Measurements from ENCODE around the gene CEMIP2.

The CEMIP2 gene

DNA sequence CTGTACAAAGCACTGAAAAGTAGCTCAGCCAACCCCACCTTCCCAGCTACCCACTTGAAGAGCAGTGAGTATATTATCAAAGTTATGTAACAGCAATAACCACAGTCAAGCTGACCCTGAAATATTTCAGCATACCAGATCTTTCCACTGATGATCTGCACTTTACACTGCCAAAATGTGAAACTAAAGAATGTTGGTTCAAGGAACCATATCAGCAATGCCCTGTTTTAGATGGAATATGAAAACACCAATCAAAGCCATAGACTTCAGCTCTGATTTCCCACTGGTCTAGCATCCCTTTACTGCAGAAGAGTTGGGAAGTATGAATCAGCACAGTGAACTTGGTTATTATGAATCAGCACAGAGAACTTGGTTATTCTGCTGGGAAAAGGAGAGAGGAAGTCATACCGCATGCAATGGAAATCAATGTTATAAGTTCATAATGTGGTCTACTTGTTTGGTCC is 20.0 kb downstream of the CEMIP2 start:
- TF ChIP-seq, protein P1, sequence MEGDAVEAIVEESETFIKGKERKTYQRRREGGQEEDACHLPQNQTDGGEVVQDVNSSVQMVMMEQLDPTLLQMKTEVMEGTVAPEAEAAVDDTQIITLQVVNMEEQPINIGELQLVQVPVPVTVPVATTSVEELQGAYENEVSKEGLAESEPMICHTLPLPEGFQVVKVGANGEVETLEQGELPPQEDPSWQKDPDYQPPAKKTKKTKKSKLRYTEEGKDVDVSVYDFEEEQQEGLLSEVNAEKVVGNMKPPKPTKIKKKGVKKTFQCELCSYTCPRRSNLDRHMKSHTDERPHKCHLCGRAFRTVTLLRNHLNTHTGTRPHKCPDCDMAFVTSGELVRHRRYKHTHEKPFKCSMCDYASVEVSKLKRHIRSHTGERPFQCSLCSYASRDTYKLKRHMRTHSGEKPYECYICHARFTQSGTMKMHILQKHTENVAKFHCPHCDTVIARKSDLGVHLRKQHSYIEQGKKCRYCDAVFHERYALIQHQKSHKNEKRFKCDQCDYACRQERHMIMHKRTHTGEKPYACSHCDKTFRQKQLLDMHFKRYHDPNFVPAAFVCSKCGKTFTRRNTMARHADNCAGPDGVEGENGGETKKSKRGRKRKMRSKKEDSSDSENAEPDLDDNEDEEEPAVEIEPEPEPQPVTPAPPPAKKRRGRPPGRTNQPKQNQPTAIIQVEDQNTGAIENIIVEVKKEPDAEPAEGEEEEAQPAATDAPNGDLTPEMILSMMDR (IDR thresholded peaks at IDR 0.05; ENCODE audit: borderline replicate concordance, insufficient read depth, low read depth, low read length), result no peak
- H3K4me3 ChIP-seq (ENCODE audit: low read depth, low read length), result no peak overlapping the region

DNA sequence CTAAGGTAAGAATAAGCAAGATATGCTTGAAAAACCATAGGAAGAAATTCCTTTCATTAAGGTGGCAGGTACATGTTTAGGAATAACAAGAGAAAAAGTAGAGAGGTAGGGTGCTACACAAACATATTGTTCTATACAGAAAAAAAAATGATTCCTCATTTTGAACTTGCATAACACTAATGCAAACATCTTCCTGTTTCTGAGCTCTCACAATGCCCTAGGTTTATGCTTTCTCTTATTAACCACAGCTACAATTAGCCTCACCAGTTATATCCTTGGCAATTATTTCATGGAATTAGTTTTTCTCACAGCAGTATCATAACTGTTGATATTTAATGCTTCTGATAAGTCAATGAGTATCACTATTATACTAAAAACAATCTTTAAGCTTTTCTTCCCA is 20.7 kb downstream of the CEMIP2 start:
- TF ChIP-seq, protein P1 (IDR thresholded peaks at IDR 0.05; ENCODE audit: borderline replicate concordance, insufficient read depth, low read depth, low read length), result no peak
- no peak overlapping the region for H3K4me3 ChIP-seq (ENCODE audit: low read depth, low read length)

DNA sequence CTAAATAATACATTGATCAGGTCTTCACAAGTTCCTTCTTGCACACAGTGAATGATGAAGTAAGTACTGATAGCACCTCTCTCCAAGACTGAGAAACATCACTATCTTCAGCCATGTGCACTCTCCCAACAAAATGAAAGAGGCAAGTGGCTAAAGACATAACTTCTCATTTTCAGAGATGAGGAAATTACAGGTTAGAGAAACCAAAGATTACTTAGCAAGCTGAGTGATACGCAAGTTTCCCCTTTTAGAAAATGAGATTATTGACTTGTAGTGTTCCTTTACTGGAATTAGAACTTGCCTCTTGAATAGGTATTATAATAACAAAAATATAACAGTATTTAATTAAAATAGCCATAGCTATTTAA is 21.6 kb downstream of the CEMIP2 start:
- no peak overlapping the region for H3K4me3 ChIP-seq (ENCODE audit: low read depth, low read length)
- TF ChIP-seq, protein P1 (IDR thresholded peaks at IDR 0.05; ENCODE audit: borderline replicate concordance, insufficient read depth, low read depth, low read length), result no peak

DNA sequence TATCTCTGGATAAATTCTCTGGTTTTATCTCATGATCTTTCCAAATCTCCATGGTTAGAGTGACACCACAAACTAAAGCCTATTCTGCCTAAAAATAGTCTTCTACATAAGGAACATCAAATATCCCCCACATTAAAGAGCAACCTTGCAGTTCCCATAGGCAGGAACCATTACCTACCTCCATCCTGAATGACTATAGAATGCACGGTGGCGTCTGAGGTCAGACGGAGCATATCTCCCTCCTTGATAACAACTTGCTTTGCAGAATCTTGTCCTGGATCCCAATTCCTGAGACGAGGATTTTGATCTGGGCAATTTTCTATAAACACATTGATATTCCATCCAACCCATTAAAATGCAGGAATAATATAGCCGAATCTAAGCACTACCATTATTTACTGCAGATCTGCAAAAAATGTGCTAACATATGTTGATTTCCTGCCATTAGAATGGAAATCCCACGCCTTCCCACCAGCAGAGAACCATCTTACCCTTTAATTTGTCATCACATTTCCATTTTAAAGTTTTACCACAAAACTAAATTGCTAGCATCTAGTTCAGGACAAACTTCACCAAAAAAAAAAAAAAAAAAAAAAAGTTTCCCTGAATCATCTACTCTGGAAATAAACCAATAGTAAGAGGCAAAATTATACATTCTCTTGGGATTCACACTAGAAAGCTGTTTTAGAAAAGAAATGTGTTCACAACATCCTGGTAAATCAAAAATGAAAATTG is 22.1 kb downstream of the CEMIP2 start:
- TF ChIP-seq, protein P1 (IDR thresholded peaks at IDR 0.05; ENCODE audit: borderline replicate concordance, insufficient read depth, low read depth, low read length), result no peak
- no peak overlapping the region for H3K4me3 ChIP-seq (ENCODE audit: low read depth, low read length)

DNA sequence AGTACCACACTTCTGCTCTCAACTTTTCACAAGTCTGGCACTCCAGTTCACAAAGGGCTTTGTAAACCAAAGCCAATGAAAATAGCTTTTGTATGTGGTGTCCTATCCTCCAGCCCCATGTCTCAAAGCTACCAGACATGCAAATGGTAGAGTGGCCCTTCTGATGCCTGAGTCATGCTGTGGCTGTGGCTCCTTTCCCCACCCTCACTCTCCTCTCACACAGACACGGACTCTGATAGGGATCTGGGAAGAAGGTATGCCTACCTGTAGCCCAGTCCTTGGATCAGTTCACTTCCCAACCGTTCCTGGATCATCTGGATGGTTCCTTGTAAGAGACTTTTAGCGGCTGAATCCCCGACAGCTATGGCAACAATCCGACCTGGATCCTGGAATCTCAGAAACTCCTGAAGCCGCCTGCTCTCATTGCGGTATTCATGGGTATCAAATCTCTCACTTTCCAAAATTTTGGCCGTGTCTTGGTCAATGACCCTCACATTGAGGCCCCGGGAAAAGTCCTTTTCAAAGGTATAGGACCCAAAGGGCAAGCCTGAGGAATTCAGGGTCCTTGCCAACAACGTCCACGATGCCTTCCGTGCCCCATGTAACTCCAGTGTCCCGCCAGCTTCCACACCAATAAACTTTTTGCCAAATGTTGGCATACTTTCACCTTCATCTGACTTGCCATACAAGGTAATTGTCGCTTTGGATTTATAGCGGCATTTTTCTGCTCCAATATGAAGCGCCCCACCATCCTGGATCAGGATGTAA is 23.4 kb downstream of the CEMIP2 start:
- TF ChIP-seq, protein P1 (IDR thresholded peaks at IDR 0.05; ENCODE audit: borderline replicate concordance, insufficient read depth, low read depth, low read length), result no peak
- no peak overlapping the region for H3K4me3 ChIP-seq (ENCODE audit: low read depth, low read length)

GRCh38 chr9:71743882-71744281 is 24.4 kb downstream of the CEMIP2 start:
- TF ChIP-seq, protein P1 (IDR thresholded peaks at IDR 0.05; ENCODE audit: borderline replicate concordance, insufficient read depth, low read depth, low read length), result no peak
- no peak overlapping the region for H3K4me3 ChIP-seq (ENCODE audit: low read depth, low read length)
